Measurements from ENCODE around the gene R3HDM2.
"Not testable (repeated sequence)": the region's sequence is repeated elsewhere in the genome, so short reads cannot be mapped to it uniquely, and the experiment has no call there.

R3HDM2 gene

DNA sequence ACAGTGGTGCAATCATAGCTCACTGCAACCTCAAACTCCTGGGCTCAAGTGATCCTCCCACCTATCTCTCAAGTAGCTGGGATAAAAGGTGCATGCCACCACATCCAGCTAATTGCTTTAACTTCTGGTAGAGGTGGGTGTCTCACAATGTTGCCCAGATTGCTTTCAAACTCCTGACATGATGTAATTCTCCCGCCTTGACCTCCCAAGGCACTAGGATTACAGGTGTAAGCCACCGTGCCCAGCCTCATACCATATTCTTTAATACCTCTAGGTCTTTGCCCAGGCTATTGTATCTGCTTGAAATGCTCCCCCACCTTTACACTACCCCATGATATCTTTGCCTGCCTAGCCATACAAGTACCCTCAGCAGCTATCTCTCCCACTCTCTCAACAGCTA is 11.3 kb downstream of the R3HDM2 start:
- DNase-seq, result no peak

DNA sequence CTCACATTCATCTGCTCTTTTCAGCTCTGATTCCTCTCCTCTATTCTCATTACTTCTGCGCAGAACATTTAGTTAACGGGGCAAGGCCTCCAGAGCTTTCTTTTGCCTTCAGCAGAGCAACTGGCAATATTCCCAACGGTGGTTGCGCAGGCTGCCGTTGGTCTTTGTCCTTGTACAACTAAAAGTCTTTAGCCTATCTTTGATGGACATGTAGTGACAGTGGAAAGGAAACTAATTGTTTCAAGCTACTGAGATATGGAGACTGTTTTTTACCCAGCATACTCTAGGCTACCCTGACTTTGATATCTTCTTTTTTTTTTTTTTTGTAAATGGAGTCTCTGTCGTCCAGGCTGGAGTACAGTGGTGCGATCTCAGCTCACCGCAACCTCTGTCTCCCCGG is 12.6 kb downstream of the R3HDM2 start:
- DNase-seq, result no peak

DNA sequence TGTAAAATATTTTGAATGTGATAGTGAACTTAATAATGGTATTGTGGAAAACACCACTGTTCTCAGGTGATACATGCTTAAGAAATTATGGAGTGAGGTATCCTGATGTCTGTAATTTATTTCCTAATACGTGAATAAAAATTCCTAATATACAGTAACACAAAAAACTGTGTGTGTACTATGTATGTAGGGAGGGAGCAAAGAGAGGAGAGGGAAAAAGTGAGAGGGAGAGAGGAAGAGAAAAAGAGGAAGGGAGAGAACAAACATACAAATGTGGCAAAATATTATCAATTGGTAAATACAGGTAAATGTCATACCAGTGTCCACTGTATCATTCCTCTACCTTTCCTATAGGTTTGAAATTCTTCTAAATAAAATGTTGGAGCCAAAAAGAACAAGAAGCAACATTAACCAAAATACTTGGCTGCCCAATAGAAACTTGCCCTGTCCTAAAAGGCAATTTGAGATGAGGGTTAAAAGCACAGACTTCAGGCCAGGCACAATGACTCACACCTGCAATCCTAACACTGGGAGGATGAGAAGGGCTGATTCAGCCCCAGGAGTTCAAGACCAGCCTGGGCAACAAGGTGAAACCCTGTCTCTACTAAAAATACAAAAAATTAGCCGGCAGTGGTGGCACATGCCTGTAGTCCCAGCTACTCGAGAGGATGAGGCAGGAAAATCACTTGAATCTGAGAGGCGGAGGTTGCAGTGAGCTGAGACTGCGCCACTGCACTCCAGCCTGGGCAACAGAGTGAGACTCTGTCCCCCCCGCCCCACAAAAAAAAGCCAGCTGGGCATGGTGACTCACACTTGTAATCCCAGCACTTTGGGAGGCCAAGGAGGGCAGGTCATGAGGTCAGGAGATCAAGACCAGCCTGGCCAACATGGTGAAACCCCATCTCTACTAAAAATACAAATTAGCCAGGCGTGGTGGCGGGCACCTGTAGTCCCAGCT is 14.5 kb downstream of the R3HDM2 start:
- DNase-seq, result no peak

DNA sequence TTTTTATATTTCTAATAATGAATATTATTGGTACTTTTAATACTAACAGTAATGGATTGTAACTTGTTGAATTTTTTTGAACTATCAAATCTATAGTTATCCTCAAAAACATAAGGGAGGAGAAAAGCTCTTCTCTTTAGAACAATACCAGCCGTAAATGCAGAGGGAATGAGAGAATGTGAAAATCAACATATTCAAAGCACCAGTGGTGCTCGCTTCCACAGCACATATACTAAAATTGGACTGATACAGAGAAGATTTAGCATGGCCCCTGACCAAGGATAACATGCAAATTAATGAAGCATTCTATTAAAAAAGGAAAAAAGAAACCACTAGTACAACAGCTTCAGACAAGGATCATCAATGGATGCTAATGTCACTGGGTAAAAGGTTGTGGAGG is 15.8 kb downstream of the R3HDM2 start:
- no peak for DNase-seq

DNA sequence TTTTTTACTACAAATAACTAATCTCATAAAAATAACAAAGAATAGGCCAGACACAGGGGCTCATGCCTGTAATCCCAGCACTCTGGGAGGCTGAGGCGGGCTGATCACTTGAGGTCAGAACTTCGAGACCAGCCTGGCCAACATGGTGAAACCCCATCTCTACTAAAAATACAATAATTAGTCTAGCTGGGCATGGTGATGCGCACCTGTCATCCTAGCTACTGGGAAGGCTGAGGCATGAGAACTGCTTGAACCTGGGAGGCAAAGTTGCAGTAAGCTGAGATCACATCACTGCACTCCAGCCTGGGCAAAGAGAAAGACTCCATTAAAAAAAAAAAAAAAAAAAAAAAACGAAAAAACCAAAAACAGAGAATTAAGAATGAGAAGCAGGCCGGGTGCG is 16.7 kb downstream of the R3HDM2 start:
- not testable (repeated sequence) for DNase-seq

DNA sequence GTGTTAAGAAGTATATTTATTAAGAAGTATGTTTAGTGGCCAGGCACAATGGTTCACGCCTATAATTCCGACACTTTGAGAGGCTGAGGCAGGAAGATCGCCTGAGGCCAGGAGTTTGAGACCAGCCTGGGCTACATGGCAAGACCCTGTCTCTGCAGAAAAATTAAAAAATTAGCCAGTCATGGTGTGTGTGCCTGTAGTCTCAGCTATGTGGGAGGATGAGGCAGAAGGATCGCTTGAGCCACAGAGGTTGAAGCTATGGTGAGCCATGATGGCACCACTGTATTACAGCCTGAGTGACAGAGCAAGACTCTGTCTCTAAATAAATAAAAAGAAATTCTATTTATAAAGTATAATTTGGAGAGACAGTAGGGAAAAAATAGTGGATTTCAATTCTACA is 20.3 kb downstream of the R3HDM2 start:
- no peak for DNase-seq

DNA sequence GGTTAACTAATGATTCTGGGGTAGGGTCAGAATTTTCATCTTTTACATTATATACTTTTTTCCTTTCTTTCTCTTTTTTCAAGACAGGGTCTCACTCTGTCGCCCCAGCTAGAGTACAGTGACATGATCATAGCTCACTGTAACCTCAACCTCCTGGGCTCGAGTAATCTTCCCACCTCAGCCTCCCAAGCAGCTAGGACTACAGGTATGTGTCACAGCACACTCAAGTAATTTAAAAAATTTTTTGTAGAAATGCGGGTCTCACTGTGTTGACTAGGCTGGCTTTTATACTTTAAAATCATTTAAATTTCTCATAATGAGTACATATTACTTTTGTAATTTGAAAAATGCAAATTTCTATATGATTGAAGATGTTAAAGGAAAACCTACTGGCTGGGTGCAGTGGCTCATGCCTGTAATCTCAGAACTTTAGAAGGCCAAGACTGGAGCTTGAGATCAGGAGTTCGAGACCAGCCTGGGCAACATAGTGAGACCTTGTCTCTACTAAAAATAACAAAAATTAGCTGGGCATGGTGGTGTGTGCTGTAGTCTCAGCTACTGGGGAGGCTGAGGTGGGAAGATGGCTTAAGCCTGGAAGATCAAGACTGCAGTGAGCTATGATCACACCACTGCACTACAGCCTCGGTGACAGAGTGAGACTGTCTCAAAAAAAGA is 25.7 kb downstream of the R3HDM2 start:
- DNase-seq, result no peak

DNA sequence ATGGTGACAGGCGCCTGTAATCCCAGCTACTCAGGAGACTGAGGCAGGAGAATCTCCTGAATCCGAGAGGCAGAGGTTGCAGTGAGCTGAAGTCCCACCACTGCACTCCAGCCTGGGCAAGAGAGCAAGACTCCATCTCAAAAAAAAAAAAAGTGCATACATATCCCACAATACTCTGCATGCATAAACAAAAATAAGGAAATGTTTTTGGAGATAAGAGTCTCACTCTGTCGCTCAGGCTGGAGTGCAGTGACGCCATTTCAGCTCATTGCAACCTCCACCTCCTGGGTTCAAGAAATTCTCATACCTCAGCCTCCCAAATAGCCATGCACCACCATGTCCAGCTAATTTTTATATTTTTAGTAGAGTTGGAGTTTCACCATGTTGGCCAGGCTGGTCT is 28.7 kb downstream of the R3HDM2 start:
- DNase-seq, result not testable (repeated sequence)

DNA sequence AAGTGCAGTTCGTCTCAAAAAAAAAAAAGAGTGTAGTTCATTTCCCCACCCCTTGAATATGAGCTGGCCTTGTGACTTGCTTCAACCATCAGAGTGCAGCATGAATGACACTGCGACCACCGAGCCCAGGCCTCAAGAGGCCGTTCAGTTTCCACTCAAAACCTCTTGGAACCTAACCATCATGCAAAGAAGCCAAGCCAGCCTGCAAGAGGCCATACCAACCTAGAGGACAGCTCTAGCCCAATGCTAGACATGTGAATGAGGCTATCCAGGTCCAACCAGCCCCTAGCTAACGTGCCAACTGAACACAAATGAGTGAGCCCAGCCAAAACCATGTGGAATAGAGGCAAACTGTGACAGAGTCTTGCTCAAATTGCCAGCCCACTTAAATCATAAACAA is 29.7 kb downstream of the R3HDM2 start:
- no peak for DNase-seq

DNA sequence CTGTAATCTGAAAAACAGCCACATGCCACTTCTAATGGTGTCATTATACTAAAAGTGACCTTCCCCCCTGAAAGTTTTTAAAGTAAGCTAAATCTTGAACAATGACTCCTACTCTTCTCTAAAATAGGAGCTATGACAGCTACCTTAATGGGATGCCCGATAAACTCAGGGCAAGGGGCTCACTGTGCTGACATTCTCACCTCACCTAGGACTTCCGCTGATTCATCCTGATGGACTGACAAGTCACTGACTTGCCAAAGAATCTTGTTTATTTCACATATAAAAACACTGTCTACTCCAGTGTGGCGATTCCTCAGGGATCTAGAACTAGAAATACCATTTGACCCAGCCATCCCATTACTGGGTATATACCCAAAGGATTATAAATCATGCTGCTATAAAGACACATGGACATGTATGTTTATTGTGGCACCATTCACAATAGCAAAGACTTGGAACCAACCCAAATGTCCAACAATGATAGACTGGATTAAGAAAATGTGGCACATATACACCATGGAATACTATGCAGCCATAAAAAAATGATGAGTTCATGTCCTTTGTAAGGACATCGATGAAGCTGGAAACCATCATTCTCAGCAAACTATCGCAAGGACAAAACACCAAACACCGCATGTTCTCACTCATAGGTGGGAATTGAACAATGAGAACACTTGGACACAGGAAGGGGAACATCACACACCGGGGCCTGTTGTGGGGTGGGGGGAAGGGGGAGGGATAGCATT is 31.0 kb downstream of the R3HDM2 start:
- DNase-seq, result not testable (repeated sequence)

DNA sequence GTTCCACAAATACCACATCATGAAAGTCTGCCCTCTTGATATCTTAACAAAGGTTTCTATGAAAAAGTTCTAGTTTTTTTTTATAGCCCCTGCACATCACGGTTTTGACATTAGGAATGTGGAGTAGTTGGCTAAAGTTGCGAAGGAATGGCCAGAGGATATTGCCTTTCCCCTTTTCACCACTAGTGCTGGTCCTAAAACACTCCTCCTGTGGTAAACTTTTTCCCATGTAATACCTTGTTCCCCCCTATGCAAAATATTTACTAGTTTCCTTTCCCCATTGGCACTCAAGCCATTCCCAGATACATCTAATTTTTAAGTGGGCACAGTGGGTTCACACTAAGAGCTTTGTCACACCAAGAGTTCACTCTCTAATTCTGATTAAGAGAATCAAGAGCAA is 33.4 kb downstream of the R3HDM2 start:
- DNase-seq, result no peak

DNA sequence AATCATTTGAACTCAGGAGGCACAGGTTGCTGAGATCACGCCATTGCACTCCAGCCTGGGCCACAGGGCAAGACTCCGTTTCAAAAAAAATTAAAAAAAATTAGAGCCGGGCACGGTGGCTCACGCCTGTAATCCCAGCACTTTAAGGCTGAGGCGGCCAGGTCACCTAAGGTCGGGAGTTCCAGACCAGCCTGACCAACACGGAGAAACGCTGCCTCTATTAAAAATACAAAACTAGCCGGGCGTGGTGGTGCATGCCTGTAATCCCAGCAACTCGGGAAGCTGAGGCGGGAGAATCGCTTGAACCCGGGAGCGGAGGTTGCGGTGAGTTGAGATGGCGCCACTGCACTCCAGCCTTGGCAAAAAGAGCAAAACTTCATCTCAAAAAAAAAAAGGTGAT is 35.7 kb downstream of the R3HDM2 start:
- DNase-seq, result no peak

DNA sequence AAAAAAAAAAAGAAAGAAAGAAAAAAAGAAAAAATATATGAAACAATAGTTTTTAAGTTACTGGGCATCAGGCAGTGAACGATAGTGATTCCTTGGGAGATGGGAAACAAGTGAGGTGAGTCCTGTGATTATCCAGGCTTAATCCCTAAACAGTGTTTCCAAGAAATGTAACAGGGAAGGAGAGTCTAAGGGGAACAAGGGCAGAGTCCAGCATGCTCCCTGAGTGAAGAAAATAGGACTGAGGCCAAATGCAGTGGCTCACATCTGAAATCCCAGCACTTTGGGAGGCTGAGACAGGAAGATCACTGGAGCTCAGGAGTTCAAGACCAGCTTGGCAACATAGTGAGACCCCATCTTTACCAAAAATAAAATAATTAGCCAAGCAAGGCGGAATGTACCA is 40.7 kb downstream of the R3HDM2 start:
- DNase-seq, result no peak

DNA sequence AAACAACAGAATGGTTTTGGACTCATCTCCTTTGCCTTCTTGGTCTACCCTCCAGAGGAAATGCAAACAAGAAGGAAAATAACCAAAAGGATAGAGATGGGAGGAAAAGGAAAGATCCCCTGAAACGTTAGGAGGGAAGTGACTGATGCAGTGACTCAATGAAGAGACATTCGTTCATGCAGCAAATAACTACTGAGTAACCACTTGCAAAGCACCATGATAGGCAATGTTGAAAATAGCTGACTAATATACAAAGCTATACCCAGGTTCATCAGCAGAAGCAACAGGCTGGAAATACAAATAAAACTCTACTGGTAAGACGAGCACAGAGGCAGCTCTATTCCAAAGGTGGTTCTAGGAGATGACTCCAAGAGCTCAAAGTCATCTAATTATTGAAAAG is 41.8 kb downstream of the R3HDM2 start:
- peak; percentile 98 for DNase-seq

DNA sequence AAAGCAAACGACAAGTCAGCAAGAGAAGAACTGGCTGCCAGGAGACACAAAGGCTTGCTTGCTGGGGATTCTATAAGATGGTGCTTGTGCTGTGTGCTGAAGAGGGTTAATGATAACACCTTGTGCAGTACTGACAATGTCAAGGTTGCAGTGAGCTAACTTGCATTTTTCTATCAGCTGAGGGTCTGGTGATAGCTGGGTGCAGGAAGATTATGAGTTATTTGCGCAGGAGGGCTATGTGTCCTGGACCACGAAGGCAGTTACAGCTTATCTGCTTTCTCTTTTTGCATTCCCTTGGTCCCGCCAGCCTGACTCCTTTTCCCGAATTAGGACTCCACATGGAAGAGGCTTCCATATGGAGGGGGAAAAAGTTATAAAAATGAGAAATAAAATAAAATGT is 42.4 kb downstream of the R3HDM2 start:
- DNase-seq, result no peak

DNA sequence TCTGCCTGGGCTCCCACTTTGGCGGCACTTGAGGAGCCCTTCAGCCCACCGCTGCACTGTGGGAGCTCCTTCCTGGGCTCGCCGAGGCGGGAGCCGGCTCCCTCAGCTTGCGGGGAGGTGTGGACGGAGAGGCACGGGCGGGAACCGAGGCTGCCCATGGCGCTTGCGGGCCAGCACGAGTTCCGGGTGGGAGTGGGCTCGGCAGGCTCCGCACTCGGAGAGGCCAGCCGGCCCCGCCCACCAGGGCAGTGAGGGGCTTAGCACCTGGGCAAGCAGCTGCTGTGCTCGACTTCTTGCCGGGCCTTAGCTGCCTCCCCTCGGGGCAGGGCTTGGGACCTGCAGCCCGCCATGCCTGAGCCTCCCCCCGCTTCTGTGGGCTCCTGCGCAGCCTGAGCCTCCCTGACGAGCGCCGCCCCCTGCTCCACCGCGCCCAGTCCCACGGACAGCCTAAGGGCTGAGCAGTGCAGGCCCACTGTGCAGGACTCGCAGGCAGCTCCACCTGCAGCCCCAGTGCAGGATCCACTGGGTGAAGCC is 44.6 kb downstream of the R3HDM2 start:
- no peak for DNase-seq

DNA sequence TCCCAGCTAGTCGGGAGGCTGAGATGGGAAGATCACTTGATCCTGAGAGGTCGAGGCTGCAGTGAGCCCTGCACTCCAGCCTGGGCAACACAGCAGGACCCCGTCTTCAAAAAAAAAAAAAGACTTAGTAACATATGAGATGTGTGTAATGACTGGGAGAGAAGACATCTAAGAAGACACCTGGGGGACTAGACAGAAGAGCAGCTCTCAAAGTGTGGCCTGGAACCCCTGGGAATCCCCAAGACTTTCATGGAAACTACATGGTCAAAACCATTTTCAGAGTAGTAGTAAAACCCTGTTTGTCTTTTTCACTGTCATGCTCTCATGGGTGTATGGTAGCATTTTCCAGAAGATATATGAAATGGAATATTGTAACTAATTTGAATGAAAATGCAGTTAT is 45.3 kb downstream of the R3HDM2 start:
- no peak for DNase-seq

DNA sequence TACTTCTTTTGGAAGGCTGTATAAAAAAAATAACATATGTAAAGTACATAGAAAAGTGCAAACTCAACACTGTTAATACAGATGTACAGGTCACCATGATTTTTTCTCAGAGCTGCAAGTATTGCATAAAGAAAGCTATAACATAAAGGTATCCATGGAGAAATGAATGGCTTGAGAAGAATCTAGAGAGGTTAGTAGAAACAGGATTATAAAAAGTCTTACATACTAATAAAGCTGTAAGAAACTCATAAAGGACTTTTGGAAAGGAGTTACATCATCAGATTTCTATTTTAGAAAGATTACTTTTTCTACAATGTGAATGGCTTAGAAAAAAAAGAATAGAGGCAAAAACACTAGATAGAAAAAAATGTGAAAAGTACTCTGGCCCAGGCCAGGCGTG is 46.4 kb downstream of the R3HDM2 start:
- no peak for DNase-seq

DNA sequence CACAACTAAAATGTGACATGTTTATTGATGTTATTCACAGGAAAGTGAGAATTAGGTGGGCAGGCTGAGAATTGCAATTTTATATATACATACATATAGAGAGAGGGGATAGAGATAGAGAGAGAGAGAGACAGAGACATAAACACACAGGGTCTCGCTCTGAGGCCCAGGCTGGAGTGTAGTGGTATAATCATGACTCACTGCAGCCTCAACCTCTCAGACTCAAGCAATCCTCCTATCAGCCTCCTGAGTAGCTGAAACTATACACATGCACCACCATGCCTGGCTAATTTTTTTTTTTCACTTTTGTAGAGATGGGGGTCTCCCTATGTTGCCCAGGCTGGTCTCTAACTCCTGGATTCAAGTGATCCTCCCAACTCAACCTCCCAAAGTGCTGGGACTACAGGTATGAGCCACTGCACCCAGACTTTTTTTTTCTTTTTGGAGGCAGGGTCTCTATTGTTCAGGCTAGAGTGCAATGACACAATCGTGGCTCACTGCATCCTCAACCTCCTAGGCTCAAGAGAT is 49.1 kb downstream of the R3HDM2 start:
- no peak for DNase-seq

DNA sequence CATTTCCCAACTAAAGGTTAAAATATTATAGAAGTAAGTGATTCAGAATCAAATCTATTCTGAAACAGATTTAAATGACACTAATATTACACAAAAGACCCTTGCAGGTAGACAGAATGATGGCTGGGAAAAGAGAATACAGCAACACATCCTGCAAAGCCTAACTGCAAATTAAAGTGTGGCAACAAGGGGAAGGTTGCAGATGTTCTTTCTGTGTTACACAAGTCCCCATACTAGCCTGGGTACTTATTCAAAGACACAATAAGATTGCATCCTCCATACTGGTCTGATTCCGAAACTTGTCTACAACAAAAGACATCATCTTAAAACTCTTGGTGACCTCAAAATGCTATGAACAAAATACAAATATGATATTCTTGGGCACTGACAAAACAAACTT is 50.5 kb downstream of the R3HDM2 start:
- no peak for DNase-seq

DNA sequence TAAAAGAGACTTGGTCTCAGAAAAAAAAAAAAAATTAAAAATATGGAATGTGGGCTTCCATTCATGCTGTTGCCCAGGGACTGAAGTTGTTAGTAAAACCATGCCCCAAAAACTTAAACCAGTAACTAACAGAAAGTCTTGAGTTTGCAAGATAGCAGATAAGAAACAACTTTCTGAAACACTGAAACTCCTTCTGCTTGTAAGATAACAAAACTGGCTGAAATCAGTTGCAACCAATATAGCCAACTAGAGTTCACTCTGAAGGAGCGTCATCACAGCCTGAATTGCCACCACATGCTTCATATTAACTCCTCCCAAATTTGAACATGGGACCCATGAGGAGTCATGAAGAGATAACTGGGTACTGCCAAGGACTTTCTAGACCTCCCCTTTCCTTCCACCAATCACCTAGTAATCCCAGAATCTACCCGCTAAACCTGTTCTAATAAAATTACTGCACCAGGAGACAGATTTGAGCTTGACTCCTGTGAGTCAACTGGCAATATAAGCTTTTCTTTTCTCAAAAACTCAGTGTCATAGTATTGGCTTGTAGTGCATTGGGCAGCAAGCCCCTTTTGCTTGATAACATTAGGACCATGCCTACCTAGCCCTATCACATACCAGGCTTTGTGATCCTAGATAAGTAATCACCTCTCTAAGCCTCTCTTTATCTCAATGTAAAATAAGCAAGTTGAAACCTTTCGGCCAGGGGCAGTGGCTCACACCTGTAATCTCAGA is 53.6 kb downstream of the R3HDM2 start:
- DNase-seq, result no peak

DNA sequence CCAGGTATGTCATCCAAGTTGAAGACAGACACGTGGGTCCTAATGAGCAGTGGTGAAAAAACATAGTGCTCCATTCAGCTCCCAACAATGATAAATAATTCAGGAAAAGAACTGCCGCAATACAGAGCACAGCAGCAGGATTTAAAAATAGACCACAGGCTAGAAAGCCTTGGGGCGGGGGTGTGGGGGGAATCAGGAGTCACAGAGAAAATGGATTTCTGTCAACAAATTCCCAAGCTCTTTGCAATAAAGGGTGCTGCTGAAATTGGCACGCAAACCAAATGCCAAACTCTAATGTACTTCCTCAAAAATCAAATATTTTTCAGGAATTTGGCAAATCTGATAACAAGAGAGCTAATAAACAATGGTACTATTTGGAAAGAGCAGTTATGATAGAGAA is 58.6 kb downstream of the R3HDM2 start:
- DNase-seq, result no peak

All from kidney glomerular epithelial cell (primary cell).